Testis (tissue), 2 donors: Measurements from ENCODE around the gene MOK.

Source experiments
- POLR2A ChIP-seq: fragments of 450-650 bp; IDR thresholded peaks from one replicate; pipeline ENCODE4 v1.6.1; 2017; ENCODE audit warnings: antibody characterized with exemption, mild to moderate bottlenecking, moderate library complexity
- TF ChIP-seq, protein P1 (sequence below), 3 experiments: fragments of 450-650 bp in 2 of 3; fragments of 200-600 bp in 1 of 3; sonication (generic) in 1 of 3; IDR thresholded peaks; one replicate each; pipeline ENCODE4 v1.5.1; 2016 to 2019; ENCODE audit warnings: antibody characterized with exemption in 3 of 3, mild to moderate bottlenecking in 2 of 3, moderate library complexity in 1 of 3

DNA sequence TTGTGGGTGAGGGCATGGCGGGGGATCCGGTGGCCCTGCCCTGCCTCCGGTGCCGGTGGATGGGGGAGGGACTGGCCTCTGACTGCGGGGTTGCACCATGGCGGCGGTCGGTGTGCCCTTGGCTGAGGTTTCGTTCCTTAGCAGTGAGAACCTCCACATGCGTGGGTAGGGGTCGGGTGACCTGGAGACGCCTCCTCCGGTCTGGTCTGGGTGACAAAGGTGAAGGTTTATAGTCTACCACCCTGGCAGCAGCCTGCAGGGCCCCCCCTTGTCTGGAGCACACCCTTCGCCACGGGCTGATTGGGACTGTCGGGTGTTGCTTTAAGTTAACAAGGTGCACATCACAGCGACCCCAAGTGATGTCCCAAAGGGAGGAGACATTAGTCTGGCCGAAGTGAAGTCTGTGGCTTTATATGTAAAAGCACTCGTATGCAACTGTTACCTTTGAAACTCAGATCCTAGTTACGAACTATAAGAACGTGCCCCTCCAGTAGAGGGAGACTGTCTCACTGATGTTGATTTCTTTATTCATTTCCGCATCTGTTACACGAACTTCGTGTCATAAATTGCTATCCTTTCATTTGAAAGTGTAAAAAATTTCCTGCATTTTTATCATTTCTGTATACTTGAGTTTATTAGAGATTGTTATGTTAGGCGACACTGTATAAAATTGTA is 90.8 kb downstream of the MOK start:
- TF ChIP-seq, protein P1, sequence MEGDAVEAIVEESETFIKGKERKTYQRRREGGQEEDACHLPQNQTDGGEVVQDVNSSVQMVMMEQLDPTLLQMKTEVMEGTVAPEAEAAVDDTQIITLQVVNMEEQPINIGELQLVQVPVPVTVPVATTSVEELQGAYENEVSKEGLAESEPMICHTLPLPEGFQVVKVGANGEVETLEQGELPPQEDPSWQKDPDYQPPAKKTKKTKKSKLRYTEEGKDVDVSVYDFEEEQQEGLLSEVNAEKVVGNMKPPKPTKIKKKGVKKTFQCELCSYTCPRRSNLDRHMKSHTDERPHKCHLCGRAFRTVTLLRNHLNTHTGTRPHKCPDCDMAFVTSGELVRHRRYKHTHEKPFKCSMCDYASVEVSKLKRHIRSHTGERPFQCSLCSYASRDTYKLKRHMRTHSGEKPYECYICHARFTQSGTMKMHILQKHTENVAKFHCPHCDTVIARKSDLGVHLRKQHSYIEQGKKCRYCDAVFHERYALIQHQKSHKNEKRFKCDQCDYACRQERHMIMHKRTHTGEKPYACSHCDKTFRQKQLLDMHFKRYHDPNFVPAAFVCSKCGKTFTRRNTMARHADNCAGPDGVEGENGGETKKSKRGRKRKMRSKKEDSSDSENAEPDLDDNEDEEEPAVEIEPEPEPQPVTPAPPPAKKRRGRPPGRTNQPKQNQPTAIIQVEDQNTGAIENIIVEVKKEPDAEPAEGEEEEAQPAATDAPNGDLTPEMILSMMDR (IDR thresholded peaks at IDR 0.05): no peak
- TF ChIP-seq POLR2A: no peak
